Islet of Langerhans (tissue), 1 donor: ENCODE results near the gene SDCCAG8.

ENCODE experiments used
- FAIRE-seq: peaks from one replicate; lab custom pipeline; 2011; peaks lifted over from hg19 to GRCh38; lab: Jason Lieb, UNC

SDCCAG8 gene

GRCh38 chr1:243461700-243462099 is 205.9 kb downstream of the SDCCAG8 start:
- no peak for FAIRE-seq

- no peak for FAIRE-seq
Measured at GRCh38 chr1:243462929-243463697, 207.3 kb downstream of the SDCCAG8 start.

GRCh38 chr1:243465081-243465480 is 209.2 kb downstream of the SDCCAG8 start:
- no peak for FAIRE-seq

DNA sequence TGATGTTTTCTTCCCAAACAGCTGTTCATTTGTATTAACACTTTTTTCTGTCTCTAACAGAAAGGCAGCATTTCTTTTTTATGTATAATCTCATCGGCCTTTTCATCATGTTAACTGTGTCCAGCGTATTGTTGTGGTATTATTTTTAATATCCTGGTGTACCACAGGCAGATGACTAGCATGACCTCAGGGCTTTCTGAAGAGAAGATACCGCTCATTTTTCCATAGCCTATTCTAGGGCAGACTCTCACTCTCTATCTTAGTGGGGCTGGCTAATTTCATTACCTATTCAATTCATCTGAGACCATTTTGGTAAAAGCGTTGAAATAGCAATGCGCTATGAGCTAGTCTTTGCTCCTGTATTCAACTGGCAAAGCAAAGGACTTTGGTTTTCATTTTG is 209.9 kb downstream of the SDCCAG8 start:
- no peak for FAIRE-seq

GRCh38 chr1:243469497-243469896 is 213.7 kb downstream of the SDCCAG8 start:
- no peak for FAIRE-seq

GRCh38 chr1:243470502-243470901 is 214.7 kb downstream of the SDCCAG8 start:
- no peak for FAIRE-seq

DNA sequence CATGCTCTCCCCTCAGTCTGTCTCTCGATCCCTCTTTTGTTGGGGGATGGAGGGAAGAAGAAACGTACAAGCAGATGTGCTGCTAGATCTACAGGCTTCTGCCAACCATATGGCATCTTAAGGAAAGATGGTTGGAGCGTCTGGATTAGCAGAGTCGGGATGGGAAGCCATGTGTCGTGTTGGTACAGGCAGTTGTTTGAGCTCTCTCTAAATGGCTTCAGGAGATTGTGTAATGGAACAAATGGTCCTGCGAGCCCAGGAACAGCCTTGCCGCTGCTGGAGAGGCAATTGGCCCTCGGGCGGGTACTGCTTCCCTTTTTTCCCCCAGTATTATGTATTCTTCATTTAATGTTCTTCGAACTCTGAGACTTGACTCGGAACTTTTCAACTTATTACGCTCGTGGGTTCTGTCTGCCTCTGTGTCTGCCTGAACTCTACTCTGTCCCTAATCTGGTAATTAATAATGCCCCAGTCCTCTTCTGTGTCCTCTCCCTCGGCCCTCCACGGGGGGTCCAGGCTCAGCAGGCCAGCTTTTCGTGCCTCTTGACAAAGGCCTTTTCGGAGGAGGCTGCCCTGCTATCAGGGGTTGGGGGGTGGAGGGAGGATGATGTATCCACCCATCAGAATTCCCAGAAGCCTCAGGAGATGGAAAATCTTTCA is 215.3 kb downstream of the SDCCAG8 start:
- no peak for FAIRE-seq

DNA sequence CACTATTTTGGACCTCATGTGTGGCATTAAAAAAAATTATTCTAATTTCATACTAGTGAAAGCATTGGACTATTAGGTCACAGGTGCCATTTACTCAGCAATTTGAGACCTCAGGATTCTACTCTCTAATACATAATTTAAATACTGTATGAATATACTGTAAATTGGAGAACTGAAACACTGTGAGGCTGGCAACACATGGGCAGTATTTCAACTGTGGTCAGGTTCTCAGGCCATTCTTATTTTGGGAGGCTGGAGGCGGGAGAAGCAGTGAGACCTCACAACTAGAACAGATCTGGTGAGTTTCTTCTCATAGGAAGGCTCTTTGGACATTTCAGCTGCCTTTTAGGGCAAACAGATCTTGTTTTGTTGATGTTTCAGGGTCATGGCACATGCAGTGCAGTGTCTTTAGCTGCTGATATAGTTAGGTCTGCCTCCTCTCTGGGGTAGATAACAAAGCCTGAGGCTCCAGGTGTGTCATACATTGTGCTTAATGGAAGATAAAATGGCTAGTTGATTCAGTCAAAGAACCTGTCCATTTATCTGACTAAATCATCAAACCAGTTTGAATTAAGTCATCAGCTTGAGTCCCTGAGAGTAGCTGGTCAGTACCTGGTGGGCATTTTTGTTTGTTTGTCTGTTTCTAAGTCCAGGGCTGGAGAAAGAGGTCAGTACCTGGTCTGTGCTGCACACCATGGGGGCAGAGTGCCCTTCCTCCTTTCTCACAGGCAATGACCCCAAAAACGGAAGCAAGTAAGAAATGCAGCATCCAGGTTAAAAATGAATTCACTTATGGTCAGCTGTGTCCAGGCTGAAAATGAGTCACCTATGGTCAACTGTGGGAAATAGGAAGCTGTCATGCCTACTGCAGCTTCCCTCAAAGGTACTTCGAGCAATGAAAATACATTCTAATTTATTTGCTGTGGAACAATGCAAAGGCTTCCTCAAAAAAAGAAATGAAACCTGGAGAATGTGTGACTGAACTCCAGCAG is 216.2 kb downstream of the SDCCAG8 start:
- no peak for FAIRE-seq

GRCh38 chr1:243473227-243474135 is 217.6 kb downstream of the SDCCAG8 start:
- FAIRE-seq: no peak

DNA sequence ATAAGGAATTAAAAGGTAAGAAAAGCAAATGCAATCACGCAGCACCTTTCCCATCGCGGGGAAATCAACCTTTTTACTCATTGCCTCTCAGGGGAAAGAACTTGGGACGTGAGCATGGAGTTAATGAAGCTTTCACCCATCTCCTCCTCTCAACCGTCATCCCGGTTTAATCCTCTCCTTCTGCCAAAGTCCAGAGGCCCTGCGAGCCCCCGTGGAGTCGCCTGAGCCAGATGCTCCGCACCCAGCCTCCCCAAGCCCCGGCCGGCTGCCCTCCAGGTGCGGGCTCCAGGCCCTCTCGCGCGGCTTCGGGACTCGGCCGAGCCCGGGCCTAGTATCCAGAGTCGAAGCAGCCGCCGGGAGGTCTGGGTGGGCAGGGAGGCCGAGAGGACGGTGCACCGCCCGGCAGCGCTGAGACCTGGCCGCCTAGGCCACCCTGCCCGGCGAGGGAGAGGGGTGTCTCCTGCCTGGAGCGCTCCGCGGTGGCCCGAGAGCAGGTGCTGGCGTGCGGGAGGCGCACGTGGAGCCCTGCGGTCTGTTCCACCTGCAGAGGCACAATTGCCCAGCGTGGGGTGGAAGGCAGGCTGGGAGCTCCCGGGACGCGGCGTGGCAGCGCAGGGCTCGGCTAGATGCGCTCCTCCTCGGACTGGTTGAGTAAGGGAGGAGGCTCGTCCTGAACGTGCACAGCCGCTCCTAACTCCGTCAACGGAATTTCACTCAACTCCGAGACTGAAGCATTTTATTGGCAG is 218.5 kb downstream of the SDCCAG8 start:
- no peak for FAIRE-seq

GRCh38 chr1:243474906-243475305 is 219.1 kb downstream of the SDCCAG8 start:
- FAIRE-seq: no peak

- FAIRE-seq: no peak
Measured at GRCh38 chr1:243475966-243476365, 220.1 kb downstream of the SDCCAG8 start.

DNA sequence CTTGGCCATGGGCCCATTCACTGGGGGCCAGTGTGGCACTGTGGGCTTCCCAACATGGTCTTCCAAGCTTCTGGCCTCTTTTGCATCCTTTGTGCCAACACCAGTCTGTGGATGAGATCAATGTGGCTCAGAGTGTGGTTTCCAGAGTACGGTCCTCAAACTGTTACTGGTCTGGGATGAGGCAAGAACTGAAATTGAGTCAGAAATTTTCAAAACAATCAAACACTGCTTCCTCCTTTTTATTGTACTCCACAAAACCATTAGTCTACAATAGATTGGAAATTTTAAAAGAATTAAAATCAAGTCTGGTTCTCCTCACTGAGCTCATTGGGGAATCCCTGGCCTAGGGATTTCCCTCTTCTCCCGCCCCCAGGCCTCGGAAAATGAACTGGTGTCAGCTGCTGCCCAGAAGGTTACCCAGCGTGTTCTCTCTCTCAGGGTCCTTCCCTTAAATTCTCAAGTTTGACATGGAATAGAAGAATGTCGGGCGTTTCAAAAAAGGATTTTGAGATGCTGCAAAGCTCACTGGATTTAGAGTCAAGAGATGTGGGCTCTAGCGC is 222.0 kb downstream of the SDCCAG8 start:
- no peak for FAIRE-seq

DNA sequence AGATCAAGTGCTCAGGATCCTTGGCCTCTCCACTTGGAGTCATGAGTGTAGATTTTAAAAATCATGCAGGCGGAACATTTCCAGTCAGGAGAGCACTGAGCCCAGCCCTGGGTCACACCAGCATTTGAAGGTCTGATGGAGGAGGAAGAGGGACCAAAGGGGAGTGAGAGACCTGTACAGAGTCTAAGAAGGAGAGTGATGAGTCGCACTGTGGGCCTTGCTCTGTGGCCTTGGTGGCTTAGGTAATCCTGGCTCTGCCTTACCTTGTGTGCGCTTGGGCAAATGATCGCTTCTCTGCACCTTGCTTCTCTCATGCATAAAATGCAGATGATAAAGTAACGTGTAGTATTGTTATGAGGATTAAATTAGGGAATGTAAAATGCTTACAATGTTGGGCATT is 225.3 kb downstream of the SDCCAG8 start:
- no peak for FAIRE-seq

GRCh38 chr1:243482141-243483022 is 226.5 kb downstream of the SDCCAG8 start:
- no peak for FAIRE-seq

GRCh38 chr1:243483071-243483771 is 227.4 kb downstream of the SDCCAG8 start:
- FAIRE-seq: no peak

DNA sequence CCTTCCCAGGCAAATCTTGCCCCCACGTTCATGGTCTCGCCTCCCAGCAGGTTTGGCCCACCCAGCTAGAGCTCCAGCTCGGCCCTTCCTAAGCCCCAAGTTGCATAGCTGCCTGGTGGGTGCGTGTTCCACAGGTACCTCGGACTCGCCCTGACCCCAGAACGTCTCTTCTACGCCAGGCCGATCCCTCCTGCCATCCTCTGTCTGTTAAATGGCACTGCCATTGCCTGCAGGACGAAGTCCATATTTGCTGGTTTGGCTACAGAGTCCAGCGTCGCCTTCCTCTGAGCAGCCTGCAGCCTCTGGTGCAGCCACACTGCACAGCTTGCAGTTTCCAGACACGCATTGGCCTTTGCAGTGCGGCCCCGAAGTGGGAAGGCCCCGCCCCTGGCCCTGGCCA is 228.1 kb downstream of the SDCCAG8 start:
- no peak for FAIRE-seq

- FAIRE-seq: no peak
Measured at GRCh38 chr1:243487036-243487648, 231.3 kb downstream of the SDCCAG8 start.
